ENCODE data around the gene C16orf96.

C16orf96 gene

DNA sequence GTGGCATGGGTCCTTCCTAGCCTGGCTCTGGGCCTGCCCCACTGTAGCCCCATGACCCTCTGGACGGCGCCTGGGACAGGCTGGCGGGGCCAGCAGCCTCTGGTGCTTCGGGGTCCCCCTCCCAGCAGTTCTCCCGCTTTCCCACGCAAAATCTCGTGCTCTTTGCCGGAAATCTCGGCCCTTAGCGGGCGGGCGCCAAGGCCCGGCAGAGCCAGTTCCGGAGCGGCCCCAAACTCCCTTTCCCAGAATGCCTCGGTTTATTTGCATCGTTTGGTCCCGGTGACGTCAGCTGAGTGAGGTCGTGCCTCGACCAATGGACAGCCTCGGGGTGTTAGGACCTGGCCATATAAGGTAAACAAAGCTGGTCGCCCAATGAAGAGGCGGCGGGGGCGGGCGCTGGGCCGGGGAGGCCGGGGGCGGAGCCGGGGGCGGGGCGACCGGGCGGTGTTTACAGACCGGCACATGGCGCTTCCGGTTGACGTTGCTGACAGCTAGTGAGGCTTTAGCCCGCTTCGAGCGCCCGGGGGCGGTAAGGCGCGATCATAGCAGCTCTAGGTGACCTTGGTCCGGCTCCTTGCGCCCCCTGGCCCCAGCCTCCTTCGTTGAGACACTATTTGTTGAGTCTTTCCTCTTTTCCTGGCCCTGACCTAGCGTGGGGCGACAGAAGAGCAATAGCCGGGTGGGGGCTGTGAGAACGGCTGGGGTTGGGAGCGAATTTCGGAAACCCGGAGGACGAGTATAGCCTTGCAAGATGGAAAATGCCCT is 60.1 kb downstream of the C16orf96 start:
- DNase-seq (ENCODE audit: low read depth, low spot score): peak; percentile 98

DNA sequence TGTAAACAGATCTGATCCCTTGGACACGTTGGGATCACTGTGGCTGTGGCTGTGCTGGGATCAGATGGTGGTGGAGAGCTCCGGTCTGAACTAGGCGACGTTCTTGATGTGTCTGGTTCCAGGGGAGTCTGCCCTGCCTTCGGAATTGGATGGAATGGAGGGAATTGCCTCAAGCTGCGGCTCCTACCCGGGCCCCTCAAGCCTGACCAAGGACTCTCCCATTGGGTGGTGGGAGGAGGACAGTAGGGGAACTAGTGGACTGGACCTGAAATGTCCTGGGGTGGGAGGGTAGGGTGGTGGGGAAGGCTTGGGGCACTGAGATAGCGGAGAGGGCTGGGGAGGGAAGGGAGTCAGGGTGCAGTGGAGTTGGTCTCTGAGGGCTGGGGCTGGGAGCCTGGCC is 61.7 kb downstream of the C16orf96 start:
- no peak for DNase-seq (ENCODE audit: low read depth, low spot score)

DNA sequence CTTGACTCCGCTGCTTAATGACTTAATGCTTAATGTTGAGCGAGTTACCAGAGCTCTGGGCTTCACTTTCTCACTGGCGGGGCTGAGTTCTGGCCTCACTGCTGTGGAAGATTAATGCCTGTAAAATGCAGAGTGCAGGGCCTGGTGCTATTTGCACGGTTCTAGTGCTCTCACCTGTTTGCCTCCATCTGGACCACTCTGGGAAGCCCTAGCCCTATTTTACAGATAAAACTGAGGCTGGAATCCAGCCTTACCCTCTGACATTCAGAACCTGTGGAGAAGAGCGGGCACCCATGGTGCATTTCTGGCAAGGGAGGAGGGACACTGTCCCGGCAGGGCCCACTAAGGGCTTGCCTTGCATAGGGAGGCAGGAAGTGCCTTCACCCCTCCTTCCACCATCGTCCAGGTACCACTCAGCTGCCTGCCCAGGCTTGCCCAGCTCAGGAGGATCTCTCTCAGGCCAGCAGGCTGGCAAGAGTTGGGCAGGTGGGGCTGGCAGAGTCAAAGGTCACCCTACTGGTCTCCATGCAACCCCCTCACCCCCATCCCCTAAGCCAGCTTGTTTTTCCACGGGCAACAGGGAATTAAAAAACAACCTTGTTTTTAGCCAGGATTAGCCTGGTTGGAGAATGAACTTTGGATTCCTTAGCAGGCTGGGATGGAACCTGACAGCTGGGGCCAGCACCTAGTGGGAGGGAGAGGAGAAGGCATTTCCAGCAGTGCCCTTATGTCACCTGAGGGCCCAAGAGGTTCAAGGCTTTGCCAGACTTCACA is 62.7 kb downstream of the C16orf96 start:
- DNase-seq (ENCODE audit: low read depth, low spot score): no peak

DNA sequence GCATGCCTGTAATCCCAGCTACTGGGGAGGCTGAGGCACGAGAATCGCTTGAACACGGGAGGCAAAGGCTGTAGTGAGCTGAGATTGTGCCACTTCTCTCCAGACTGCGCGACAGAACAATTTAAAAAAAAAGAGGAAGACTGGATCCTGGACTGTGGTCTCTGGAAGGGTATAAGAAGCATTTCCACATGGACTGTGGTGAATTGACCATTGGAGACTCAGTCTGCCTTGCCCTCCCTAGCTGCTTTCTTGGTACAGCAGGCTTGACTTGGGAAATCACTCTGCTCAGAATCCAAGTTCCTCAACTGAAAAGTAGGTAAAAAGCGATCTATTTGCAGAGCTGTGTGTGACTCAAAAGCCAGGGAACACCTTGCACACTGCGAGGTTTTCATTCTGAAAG is 67.5 kb downstream of the C16orf96 start:
- no peak for DNase-seq (ENCODE audit: low read depth, low spot score)

DNA sequence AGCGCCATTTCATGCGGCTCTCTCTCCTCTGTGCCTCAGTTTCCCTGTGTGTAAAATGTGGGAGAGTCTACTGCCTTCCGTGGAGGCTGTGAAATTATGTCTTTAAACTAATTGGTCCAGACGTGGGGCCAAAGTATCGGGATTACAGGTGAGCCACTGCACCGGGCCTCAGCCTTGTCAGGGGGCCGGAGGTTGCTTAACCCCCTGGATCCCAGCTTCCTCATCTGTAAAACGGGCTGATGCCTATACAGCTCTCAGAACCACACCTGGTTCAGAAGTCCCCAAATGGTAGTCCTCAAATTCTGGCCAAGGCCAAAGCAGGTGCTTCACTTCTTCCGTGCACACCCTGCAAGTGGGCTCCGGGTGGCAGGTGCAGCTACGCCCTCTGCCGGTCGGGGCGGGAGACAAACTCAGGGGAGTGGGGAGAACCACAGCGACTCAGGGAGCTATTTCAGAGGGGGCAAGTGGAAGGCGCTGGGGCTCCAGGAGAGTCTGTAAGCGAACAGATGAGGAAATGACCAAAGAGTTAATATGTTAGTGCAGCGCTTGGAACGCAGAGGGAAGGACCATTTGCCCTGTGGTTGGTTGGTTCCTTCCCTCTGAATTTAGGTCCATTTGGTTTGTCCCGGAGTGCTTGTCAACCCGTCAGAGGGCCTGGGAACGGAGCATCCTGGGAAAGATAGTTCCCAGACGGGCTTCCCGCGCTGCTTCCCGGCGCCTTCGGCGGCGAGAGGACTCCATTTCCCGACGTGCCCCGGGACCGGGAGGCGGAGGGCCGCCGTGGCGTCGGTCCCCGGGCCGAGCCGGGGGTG is 68.1 kb downstream of the C16orf96 start, which contains the start of gene MGRN1:
Gene MGRN1, plus strand, starts transcription at position 812 of the 812 bp plus-strand sequence. CDS start 135 bp downstream, outside the sequence.
- peak; percentile 96 for DNase-seq (ENCODE audit: low read depth, low spot score)

DNA sequence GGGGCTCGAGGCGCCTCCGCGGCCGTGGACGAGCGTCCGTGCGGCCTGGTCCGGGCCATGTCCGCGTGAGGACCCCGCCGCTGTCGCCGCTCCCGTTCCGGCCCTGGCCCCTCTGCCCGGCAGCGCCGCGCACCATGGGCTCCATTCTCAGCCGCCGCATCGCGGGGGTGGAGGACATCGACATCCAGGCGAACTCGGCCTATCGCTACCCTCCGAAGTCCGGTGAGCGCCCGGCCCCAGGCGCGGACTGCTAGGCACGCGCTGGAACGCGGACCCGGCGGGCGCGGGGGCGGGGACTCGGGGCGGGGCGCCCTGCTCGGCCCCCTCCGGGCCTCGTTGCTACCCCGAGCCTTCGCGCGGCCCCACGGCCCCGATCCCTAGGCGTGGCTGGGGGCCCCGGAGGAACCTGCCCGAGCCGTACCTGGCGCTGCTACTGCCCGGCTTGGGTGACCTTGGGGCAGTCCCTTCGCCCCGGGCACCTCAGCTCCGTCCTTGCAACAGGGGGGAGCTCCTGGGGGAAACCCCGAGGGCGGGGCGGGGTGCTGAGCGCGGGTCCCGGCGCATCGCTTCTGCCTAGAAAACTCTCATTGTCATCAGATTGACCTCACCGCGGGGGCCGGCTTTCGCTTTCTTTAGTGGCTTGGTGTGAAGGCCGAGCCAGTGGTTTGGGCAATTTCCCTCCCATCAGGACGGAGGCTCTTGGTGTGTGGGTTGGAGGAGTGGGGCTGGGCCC is 68.9 kb downstream of the C16orf96 start:
- DNase-seq (ENCODE audit: low read depth, low spot score): no peak

DNA sequence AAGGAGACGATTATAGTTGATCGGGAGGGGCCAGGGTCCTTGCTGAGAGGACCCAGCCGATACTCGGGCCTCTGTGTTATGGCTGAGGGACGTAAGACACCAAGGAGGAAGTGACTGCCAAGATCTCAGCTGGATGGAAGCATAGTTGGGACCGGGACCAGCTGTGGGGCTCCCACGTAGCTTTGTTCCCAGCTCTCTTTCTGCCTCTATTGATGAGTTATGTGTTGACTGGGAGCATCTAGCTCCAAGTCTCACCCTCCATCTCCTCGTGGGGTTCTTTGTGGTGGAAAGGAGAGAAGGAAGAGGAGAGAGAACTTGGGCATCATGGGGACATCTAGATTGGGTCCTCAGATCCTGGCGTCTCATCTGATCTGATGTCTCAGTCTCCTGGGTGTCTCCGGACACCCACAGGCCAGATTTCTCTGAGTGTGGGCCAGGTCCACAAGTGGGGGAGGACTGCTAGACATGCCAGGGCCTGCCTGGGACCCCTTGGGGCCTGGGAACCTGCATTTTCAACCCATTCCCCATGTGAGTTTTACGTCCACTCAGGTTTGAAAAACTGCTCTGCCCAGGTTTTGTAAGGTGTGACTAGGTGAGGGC is 69.5 kb downstream of the C16orf96 start:
- no peak for DNase-seq (ENCODE audit: low read depth, low spot score)

DNA sequence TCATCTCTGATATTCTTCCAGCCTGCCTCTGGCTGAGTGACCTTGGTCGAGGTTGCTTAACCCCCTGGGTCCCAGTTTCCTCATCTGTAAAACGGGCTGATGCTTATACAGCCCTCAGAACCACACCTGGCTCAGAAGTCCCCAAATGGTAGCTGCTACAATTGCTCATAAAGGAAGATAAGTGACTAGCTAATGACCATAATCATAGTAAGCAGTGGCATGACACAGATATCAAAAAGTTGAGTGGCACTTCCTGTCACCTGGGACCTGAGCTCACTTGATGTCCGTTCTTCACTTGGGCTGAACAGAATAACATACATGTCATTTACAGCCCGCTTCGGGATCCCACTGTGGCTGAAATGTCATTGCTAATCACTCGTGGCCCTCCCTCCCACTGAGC is 70.3 kb downstream of the C16orf96 start:
- DNase-seq (ENCODE audit: low read depth, low spot score): no peak

DNA sequence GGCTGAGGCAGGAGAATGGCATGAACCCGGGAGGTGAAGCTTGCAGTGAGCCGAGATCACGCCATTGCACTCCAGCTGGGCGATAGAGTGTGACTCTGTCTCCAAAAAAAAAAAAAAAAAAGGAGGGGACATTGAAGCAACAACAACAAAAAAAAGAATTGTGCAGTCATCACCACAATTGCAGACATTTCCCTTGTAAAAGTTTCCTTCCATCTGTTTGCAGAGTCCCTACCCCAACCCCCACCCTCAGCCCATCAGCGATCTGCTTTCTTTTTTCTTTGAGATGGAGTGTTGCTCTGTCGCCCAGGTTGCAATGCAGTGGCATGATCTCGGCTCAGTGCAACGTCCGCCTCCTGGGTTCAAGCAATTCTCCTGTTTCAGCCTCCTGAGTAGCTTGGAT is 72.1 kb downstream of the C16orf96 start:
- DNase-seq (ENCODE audit: low read depth, low spot score): no peak

DNA sequence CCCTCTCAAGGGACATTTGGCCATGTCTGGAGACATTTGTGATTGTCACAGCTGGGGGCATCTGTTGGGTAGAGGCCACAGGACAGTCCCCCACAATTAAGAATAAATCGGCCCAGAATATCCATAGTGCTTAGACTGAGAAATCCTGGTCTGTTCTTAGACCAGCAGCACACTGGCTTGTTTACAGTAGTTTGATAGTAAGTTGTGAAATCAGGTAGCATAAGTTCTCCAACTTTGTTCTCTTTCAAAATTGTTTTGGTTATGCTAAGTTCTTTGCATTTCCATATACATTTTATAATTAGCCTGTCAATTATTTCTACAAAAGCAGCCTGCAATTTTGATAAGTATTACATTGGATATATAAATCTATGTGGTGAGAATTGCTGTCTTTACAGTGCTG is 75.3 kb downstream of the C16orf96 start:
- DNase-seq (ENCODE audit: low read depth, low spot score): no peak

DNA sequence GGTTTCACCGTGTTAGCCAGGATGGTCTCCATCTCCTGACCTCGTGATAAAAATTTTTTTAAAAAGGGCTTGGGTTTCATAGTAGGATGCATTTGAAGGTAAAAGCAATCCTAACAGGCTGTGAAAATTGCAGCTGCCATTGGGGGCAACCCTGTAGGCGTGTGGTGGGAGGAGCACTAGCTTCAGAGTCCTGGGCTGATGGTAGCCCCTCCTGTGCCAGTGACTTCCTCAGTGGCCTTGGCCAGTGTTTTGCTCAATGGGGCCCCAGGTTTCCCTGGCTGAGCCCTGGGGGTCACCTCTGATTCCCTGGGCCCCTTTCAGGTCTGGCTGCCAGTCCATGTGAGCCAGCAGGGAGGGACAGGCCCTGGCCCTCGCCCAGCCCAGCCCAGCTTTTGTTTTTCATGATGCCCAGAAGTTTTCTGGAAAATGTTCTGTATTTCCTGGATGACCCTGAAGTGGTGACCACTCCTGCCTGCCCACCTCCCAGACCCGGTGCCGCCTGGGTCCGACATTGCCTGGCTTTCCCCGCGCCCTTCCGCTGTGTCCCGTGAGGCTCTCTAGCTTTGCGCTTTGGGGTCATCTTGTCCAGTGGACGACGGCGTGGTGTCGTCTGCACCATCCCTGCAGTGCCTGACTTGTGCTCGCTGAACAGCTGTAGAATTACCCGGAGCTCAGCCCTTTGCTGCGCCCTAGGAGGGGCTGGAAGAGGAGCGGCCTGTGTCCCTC is 77.9 kb downstream of the C16orf96 start:
- no peak for DNase-seq (ENCODE audit: low read depth, low spot score)

DNA sequence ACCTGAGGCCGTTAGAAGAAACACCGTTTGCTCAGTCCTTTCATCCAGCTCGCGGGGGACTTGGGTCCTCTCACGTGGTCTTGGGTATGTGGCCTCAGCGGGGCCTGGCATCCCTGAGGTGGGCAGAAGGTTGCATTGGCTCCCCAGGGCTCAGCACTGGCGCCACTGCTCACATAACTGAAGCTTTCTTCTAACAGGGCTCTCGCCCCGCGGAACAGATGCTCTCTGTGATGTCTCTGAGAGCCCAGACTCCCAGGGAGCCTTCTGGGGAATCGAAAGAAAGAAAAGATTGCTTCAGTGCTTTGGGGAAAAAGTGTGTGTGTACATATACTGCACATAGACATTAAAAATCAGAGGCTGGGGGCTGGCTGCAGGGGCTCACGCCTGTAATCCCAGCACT is 78.6 kb downstream of the C16orf96 start:
- DNase-seq (ENCODE audit: low read depth, low spot score): no peak

DNA sequence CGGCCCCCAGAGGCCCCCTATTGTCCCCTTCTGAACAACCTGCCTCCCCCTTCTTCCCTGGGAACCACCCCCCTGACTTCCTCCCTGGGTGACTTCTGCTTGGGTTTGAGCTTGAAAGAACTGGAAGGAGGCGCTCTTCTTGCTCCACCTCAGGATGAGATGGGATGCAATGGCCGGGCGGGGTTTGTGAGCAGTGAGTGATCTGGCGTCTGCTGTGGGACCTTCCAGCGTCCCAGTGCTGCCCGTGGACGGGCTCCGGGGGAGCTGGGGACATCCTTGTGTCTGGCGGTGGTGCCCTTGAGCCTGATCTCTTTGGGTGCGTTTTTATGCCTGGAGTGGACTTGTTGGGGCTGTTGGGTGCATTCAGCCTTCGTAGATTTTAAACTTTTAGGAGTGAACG is 80.1 kb downstream of the C16orf96 start:
- DNase-seq (ENCODE audit: low read depth, low spot score): no peak

DNA sequence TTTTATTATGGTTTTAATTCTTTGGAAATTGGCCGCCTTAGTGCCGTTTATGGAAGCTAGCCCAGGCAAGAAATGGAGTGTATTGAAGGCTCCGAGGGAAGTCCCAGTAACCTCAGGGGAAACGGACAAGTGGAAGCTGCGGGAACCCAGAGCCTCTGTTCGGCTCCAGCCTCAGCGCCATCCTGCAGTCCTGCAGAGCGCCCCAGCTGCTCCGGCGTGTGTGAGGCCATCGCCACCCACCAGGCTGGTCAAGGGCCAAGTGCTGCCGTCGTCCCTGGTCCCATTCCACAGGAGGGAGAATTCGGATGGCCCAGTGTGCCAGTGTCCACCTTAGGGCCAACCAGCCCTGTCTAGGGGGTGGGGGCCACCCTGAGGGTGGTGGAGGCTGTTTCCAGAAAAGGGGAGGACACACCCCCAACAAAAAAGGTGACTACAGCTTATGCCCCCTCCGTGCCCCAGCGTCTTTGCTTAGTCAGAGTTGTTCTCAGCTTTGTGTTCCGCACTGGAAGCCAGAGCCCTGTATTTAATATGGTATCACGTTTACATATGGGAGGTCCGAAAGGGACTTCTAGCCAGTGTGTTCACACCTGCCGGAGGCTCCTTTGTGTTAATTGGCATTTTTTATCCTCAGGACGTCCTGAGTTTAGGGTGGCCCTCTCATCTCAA is 81.5 kb downstream of the C16orf96 start:
- no peak for DNase-seq (ENCODE audit: low read depth, low spot score)

DNA sequence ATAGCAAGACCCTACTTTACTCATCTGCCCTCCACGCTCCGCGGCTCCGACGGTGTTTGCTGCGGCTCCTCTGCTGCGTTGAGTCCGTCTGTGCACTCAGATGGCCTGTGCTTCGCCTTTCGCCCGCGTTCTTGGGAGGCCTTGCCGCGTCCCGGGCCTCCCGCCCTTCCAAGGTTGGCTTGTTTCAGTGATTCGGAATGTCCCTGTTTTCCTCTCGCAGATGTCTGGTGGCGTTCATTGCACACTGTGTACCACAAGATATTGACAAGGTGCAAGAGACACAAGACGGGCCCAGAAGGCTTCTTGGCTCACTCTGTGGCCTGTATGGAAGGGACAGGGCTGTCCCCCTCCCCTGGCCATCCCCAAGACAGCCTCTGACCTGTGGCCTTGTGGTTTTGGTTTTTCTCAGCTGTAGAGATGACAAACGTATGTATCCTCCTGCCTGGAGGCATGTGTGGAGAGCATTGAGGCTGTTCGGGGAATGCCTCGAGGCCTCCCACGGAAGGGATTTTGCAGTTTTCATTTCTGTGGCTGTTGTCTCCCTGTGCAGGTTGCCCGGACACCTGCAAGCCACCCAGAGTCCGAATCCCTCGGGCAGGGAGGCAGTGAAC is 83.9 kb downstream of the C16orf96 start:
- DNase-seq (ENCODE audit: low read depth, low spot score): no peak

DNA sequence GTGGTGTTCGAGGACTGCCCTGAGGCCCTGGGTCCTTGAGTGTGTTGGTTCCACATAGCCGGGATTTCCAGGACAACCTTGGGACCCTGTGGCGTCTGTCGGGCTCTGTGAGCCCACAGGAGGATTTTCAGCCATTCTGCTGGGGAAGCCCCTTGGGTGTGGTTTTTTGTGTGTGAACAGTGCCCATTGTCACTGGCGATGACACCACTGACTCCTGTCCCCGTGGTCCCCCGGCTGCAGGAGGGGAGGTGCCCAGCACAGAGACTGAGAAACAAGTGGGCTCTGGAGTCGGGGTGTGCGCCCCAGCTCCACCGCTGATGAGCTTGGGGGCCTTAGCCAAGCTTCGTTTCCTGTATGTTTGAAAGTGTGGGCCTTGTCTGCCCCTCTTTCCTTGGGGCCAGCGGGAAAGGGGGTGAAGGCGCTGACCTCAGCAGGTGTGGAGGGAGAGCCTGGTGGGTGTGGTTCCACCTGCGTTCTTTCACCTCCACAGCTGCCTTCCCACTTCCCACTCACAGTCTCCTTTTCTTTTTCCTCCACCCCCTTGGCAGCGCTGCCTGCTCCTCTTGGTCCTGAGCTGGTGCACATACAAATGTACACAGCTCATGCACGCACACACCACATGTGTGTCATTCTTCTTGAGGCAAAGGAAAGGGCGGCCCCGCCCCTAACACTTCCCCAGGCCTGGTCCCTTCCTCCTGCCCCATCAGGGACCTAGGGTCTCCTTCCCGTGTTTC is 84.6 kb downstream of the C16orf96 start:
- DNase-seq (ENCODE audit: low read depth, low spot score): no peak

DNA sequence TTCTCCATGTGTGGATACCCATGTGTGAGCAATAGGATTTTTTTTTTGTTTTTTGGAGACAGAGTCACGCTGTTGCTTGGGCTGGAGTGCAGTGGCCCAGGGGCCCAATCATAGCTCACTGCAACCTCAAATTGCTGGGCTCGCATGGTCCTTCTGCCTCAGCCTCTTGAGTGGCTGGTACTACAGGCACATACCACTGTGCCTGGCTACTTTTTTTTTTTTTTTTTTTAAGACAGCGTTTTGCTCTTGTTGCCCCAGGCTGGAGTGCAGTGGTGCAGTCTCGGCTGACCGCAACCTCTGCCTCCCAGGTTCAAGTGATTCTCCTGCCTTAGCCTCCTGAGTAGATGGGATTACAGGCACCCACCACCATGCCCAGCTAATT is 85.2 kb downstream of the C16orf96 start:
- DNase-seq (ENCODE audit: low read depth, low spot score): no peak

DNA sequence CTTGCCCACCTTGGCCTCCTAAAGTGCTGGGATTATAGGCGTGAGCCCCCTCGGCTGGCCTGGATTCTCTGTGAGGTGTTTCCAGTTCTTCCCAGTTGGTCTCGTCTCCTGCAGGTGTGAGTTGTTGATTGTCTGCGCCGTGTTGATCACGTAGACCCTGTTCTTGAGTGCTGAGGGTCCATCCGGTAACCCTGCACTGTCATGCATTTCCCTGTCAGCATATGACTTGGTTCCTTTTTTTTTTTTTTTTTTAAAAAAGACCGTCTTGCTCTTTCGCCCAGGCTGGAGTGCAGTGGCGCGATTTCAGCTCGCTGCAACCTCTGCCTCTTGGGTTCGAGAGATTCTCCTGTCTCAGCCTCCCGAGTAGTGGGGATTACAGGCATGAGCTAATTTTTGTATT is 85.8 kb downstream of the C16orf96 start:
- DNase-seq (ENCODE audit: low read depth, low spot score): no peak

Measured in brain pericyte (primary cell).